ENCODE data around the gene ACTMAP. TPM values are rescaled to one million over a fixed set of nuclear protein-coding genes. Genes with fewer than 3 reads are reported as not detected.

ACTMAP gene
- total and polyA plus RNA-seq, 2 of the 13 experiments (the other 11 are each of a cell fraction or from before 2014, with no cell fraction given), result 2.2 to 7.9 TPM

DNA sequence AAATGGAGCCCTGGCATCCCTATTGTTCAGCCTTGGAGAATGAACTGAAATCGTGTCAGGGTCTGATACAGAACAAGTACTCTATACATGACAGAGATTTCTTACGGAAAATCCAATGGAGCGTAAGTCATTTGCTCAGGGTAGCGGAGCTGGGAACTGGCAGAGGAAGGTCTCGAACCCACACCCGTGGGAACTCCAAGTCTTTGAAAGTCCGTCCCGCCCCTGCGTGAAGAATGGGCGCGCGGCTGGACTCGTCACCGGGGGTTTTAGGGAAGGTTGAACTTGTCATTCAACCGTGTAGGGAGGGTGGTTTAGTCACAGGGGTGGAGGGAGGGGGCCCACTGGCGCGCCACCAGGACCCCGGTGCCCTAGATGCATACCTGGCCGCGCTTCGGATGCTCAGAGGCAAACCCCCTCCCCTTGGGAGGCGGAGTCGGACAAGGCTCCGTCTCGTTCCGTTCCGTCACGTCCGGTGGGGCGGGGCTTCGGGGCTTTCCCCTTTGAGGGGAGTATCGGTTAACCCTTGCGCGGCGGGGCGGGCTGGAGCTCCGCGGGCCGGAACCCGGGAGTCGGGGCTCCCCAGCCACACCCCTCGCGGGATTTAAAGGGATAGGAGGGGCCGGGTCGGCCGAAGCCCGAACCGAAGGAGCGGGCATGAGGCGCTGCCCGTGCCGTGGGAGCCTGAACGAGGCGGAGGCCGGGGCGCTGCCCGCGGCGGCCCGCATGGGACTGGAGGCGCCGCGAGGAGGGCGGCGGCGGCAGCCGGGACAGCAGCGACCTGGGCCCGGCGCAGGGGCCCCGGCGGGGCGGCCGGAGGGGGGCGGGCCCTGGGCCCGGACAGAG lies 33.6 kb downstream of the ACTMAP start, which contains the start of the genes COQ8B and ITPKC (continued):
- TF ChIP-seq, protein P1, sequence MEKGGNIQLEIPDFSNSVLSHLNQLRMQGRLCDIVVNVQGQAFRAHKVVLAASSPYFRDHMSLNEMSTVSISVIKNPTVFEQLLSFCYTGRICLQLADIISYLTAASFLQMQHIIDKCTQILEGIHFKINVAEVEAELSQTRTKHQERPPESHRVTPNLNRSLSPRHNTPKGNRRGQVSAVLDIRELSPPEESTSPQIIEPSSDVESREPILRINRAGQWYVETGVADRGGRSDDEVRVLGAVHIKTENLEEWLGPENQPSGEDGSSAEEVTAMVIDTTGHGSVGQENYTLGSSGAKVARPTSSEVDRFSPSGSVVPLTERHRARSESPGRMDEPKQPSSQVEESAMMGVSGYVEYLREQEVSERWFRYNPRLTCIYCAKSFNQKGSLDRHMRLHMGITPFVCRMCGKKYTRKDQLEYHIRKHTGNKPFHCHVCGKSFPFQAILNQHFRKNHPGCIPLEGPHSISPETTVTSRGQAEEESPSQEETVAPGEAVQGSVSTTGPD (CRISPR knock-in tag; IDR thresholded peaks at IDR 0.05), result no peak
- TF ChIP-seq, protein P2, sequence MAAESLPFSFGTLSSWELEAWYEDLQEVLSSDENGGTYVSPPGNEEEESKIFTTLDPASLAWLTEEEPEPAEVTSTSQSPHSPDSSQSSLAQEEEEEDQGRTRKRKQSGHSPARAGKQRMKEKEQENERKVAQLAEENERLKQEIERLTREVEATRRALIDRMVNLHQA (CRISPR knock-in tag; IDR thresholded peaks at IDR 0.05), result no peak
- TF ChIP-seq RFXAP (CRISPR knock-in tag; IDR thresholded peaks at IDR 0.05; ENCODE audit: borderline replicate concordance) (0 out of 2 replicates have a peak, but pooled peaks have one; percentile 54), ZNF335 (CRISPR knock-in tag; IDR thresholded peaks at IDR 0.05) (peak; percentile 80), SMC3 (IDR thresholded peaks at IDR 0.05; ENCODE audit: low read length) (no peak), EEA1 (CRISPR knock-in tag; IDR thresholded peaks at IDR 0.05; ENCODE audit: borderline replicate concordance) (no peak), MAFF (IDR thresholded peaks at IDR 0.05; ENCODE audit: low read depth, low read length) (no peak), SMARCE1 (IDR thresholded peaks at IDR 0.05; ENCODE audit: borderline replicate concordance) (no peak), PAX8 (CRISPR knock-in tag; IDR thresholded peaks at IDR 0.05; ENCODE audit: borderline replicate concordance) (no peak), HNF4A (CRISPR knock-in tag; IDR thresholded peaks at IDR 0.05) (0 out of 2 replicates have a peak, but pooled peaks have one; percentile 9), ZBTB21 (CRISPR knock-in tag; IDR thresholded peaks at IDR 0.05) (no peak), CCAR2 (optimal IDR thresholded peaks at IDR 0.05; ENCODE audit: low read depth, low read length) (no peak), ZNF20 (CRISPR knock-in tag; IDR thresholded peaks at IDR 0.05) (peak; percentile 89), ZNF629 (CRISPR knock-in tag; conservative IDR thresholded peaks at IDR 0.05) (peak; percentile 37; the same call in 1 of the 2 replicates), CEBPG (CRISPR knock-in tag; IDR thresholded peaks at IDR 0.05) (no peak)
- TF ChIP-seq, protein P3, sequence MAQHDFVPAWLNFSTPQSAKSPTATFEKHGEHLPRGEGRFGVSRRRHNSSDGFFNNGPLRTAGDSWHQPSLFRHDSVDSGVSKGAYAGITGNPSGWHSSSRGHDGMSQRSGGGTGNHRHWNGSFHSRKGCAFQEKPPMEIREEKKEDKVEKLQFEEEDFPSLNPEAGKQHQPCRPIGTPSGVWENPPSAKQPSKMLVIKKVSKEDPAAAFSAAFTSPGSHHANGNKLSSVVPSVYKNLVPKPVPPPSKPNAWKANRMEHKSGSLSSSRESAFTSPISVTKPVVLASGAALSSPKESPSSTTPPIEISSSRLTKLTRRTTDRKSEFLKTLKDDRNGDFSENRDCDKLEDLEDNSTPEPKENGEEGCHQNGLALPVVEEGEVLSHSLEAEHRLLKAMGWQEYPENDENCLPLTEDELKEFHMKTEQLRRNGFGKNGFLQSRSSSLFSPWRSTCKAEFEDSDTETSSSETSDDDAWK (CRISPR knock-in tag; IDR thresholded peaks at IDR 0.05), result no peak
- TF ChIP-seq, protein P4, sequence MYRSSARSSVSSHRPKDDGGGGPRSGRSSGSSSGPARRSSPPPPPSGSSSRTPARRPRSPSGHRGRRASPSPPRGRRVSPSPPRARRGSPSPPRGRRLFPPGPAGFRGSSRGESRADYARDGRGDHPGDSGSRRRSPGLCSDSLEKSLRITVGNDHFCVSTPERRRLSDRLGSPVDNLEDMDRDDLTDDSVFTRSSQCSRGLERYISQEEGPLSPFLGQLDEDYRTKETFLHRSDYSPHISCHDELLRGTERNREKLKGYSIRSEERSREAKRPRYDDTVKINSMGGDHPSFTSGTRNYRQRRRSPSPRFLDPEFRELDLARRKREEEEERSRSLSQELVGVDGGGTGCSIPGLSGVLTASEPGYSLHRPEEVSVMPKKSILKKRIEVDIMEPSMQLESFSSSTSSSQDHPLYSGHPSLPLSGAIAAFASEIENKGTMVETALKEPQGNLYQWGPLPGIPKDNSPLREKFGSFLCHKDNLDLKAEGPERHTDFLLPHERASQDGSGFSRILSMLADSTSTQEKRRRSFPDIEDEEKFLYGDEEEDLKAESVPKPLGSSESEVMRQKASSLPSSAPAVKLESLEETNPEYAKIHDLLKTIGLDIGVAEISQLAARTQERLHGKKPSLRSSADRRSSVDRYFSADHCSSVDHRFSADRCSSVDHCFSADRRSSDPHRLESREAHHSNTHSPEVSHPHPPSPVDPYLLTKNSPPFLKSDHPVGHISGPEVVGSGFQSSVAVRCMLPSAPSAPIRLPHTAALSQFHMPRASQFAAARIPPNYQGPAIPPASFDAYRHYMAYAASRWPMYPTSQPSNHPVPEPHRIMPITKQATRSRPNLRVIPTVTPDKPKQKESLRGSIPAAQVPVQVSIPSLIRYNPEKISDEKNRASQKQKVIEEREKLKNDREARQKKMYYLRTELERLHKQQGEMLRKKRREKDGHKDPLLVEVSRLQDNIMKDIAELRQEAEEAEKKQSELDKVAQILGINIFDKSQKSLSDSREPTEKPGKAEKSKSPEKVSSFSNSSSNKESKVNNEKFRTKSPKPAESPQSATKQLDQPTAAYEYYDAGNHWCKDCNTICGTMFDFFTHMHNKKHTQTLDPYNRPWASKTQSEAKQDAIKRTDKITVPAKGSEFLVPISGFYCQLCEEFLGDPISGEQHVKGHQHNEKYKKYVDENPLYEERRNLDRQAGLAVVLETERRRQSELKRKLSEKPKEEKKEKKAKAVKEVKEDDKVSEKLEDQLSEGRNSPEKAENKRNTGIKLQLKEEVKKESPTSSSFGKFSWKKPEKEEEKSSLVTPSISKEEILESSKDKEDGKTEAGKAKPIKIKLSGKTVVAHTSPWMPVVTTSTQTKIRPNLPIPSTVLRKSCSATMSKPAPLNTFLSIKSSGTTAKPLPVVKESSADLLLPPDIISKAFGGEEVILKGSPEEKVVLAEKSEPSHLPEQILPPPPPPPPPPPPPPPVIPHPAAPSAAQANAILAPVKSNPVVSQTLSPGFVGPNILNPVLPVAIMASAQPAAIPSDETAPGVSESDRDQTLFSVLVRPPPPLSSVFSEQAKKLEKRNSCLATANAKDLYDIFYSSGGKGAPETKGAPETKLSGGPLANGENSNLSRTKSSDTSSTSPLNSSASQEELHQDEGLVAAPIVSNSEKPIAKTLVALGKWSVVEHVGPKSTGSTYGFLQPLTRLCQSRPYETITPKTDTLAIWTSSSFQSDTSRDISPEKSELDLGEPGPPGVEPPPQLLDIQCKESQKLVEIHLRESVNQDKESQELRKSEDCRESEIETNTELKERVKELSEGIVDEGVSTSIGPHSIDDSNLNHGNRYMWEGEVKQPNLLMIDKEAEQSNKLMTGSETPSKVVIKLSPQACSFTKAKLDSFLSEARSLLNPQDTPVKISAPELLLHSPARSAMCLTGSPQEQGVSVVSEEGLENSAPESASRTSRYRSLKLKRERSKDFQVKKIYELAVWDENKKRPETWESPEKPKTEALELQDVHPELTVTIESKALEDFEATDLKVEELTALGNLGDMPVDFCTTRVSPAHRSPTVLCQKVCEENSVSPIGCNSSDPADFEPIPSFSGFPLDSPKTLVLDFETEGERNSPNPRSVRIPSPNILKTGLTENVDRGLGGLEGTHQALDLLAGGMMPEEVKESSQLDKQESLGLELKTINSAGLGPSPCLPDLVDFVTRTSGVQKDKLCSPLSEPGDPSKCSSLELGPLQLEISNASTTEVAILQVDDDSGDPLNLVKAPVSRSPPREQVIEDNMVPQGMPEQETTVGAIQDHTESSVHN (CRISPR knock-in tag; IDR thresholded peaks at IDR 0.05), result no peak
- TF ChIP-seq, protein P5, sequence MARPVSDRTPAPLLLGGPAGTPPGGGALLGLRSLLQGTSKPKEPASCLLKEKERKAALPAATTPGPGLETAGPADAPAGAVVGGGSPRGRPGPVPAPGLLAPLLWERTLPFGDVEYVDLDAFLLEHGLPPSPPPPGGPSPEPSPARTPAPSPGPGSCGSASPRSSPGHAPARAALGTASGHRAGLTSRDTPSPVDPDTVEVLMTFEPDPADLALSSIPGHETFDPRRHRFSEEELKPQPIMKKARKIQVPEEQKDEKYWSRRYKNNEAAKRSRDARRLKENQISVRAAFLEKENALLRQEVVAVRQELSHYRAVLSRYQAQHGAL (CRISPR knock-in tag; IDR thresholded peaks at IDR 0.05; ENCODE audit: not compliant biosample characterization), result no peak
